Hindlimb muscle (tissue), 1 donor: Measurements from ENCODE around the gene FOXK1. TPM values are rescaled to one million over a fixed set of nuclear protein-coding genes. Genes with fewer than 3 reads are reported as not detected.

Experiments used
- DNase-seq: peaks from one replicate; pipeline ENCODE4 v3.0.0-alpha.2; 2013
- polyA plus RNA-seq: library from polyadenylated mRNA; unstranded; fragments of 120-200 nt; gene quantifications from one replicate; pipeline ENCODE4 v1.2.1, GENCODE V29; 2013; ENCODE audit not compliant: insufficient read length

Gene FOXK1
- polyA plus RNA-seq, 1 donor = 25.6 TPM

GRCh38 chr7:4699841-4700240 lies 17.7 kb downstream of the FOXK1 start:
- DNase-seq = no peak

GRCh38 chr7:4700577-4701235 lies 18.6 kb downstream of the FOXK1 start:
- DNase-seq = no peak

- DNase-seq = no peak
Measured at GRCh38 chr7:4702961-4703512, 20.9 kb downstream of the FOXK1 start.

DNA sequence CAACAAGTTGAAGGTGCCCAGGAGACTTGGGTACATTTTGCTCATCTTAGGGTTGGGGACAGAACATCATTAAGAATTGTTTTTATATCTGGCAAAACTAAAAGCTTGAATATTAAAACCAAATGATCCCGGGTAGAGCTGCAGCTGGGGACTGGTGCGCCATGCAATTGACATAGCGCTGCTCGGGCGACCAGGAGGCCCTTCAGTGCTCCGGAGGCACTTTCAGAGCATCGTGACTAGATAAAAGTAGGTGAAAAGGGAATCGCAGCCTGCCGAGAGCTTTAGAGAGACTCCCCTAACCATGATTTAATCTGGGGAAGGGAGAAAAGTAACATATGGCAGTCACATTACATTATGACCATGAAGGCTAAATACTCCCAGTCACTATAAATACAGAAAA lies 21.4 kb downstream of the FOXK1 start:
- no peak for DNase-seq

- DNase-seq = no peak
Measured at GRCh38 chr7:4706384-4707216, 24.5 kb downstream of the FOXK1 start.

DNA sequence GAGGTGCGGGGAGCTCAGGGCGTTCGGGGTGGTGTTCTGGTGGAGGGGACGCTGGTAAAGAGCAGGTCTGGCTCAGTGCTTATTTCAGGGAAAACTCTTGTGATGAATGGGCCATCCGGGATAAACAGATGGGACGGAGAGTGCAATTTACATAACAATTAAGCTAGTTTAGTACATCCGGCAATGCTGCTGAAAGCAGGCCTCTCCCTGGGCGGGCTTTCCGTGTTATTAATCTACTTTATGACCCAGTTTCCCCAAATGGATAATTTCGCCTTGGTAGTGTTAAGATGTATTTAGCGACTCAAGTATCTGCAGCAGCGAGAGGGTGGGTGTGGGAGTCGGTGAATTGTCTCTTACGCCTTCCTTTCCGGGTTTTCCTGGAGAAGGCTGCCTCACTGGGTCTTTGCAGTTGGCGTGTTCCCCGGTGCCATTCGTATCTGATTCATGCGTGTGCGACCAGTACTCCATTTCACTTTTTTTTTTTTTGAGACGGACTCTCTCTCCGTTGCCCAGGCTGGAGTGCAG lies 25.2 kb downstream of the FOXK1 start:
- DNase-seq = no peak

GRCh38 chr7:4707980-4708411 lies 25.9 kb downstream of the FOXK1 start:
- no peak for DNase-seq

GRCh38 chr7:4709187-4709586 lies 27.1 kb downstream of the FOXK1 start:
- no peak for DNase-seq

- no peak for DNase-seq
Measured at GRCh38 chr7:4711093-4711492, 29.0 kb downstream of the FOXK1 start.

DNA sequence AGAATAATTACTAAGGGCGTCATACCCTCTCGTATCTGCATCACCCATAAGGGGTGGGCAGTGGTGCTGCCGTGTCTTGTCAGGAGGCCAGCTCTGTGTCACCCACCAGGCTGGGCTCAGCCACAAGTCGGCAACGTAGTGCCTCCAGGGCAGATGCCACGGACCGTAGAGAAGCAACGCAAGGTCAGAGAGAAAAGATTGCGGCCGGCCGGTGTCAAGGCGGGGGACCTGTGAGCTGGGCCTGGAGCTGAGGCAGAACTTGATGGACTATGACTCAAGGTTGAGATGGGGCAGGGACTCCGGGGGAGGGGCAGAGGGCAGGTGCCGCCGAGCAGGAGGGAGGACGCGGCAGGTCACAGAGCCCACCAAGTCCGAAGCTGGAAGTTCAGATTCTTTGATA lies 29.5 kb downstream of the FOXK1 start:
- no peak for DNase-seq

DNA sequence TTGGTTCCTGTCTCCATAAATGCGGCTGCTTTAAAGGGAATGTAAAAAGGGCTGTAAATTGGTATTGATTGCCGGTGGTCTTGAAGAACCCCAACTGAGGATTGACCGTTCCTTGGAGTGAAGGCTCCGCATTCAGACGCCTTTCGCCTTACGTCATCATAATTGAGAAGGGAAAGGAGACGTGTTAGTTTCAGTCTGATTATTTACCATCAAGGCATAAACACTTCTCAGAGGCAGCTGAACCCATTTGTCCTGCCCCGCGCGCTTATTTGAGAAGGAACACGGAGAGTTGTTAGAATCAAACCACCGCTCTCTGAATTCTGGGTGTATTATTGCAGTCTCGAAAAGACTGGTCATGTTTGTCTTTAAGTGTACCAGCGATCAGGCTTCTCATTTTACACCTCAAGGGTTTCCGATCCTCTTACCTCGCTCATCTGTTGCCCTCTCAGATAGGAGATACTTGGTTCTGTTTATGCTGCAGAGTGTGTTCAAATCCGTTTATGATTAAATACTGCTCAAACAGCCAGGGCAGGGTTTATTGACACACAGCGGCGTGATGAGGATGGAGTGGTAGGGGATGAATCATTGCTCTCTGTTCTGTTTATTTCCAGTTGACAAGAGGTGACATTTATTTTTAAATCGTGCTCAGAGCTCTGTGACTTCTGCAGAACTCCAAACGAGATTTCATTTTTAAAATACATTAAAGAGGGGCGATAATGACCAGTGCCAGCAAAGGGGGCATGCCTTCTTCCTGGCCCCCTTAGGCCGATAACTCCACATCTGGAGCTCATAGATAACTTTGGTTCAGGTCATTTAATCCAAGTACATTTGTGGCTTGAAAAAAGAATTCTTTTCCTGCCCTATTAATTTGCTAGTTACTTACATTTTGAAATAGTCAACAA lies 30.4 kb downstream of the FOXK1 start:
- DNase-seq = no peak

DNA sequence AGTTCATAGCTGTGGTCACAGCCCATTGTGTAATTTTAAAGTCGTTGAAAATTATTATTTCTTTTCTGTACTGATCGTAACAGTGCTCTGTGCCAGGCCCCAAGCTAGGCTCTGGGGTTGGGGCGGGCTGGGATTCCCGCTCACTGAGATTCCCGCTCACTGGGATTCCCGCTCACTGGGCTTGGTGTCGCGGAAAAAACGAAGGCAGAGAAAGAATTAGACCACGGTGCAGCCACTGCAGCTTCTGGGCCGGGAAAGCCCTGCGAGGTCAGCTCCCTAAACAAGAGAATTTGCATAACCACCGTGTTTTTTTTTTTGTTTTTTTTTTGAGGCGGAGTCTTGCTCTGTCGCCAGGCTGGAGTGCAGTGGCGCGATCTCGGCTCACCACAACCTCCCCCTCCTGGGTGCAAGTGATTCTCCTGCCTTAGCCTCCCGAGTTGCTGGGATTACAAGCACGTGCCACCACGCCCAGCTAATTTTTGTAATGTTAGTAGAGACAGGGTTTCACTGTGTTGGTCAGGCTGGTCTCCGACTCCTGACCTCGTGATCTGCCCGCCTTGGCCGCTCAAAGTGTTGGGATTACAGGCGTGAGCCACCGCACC lies 31.2 kb downstream of the FOXK1 start:
- DNase-seq = no peak

GRCh38 chr7:4714161-4714700 lies 32.1 kb downstream of the FOXK1 start:
- DNase-seq = no peak

DNA sequence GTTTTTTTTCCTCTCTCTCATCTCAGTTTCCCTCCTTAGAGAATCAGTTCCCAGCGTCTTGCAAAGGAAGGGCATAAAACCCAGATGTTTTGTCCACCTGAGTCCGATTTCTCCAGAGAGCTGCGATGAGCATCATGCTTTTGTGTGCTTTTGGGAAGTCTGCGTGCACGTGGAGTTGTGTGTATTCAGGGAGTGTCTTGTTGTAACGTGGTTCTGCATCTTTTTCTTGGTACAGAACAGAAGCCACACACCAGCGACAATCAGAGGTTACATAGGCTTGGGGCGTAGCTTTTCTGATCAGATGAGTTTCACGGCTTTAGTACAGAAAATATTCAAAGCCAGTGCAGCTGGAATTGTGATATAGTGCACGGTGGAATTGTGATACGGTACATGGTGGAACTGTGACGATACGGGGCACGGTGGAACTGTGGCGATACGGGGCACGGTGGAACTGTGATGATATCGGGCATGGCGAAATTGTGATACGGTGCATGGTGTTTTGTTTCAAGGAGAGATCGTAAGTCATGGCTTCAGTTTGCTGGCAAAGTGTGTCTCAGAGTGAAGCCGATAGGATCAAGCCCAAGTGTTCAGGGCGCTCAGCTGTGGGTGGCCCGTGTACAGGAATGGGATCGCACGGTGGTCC lies 32.8 kb downstream of the FOXK1 start:
- DNase-seq = no peak

DNA sequence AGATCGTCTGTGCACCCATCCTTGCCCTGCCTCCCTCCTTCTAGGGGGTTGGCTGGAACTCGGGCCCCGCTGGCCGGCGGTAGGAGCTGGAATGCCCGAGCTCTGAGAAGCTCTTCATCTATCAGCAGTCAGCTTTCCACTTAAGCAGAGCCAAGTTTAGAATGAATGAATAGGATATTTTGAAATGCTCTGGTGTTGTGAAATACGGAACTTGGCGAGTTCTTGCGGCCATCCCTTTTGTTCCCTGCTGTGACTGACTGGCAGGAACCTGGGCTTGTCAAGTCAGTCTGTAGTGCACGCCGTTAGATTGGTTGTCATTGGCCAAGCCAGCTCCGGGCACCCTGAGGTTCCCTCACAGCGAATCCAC lies 33.3 kb downstream of the FOXK1 start:
- DNase-seq = peak; percentile 59

DNA sequence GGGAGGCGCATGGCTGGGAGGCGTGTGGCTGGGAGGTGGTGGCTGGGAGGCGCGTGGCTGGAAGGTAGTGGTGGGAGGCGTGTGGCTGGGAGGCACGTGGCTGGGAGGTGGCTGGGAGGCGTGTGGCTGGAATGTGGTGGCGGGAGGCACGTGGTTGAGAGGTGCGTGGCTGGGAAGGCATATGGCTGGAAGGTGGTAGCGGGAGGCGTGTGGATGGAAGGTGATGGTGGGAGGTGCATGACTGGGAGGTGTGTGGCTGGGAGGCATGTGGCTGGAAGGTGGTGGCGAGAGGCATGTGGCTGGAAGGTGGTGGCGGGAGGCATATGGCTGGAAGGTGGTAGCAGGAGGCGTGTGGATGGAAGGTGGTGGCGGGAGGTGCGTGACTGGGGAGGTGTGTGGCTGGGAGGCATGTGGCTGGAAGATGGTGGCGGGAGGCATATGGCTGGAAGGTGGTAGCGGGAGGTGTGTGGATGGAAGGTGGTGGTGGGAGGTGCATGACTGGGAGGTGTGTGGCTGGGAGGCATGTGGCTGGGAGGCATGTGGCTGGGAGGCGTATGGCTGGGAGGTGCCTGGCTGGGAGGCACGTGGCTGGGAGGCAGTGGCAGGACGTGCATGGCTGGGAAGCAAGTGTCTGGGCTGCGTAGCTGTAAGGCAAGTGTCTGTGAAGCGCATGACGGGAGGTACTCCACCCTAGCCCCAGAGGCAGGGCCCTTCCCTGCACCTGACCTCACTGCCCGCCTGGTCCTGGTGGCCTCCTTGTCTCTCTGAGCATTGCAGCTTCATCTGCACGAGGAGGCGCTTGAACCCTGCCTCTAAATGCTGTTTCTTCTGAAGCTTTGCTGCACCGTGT lies 35.1 kb downstream of the FOXK1 start:
- DNase-seq = no peak

- no peak for DNase-seq
Measured at GRCh38 chr7:4718075-4718474, 36.0 kb downstream of the FOXK1 start.

GRCh38 chr7:4720225-4720624 lies 38.1 kb downstream of the FOXK1 start:
- DNase-seq = no peak

- no peak for DNase-seq
Measured at GRCh38 chr7:4722308-4722707, 40.2 kb downstream of the FOXK1 start.

GRCh38 chr7:4722960-4723630 lies 41.0 kb downstream of the FOXK1 start:
- DNase-seq = no peak
